ENCODE data around the gene AVPR1B.

Gene AVPR1B

DNA sequence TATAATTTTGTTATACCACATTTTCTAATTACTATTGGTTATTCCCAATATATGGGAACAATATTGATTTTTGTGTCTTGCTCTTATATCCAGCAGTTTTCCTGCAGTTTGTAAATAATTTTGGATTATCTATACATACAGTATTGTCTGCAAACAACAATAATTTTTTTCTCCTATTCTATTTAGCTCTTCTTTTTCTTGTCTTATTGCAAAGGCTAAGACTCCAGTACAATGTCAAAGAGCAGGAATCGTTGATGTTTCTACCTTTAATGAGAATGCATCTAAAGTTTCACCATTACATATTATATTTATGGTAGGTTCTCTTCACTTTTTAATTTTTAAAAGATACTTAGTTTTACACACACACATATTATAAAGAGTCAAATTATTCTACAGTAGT is 4.1 kb upstream of the AVPR1B start:
- H3K4me3 ChIP-seq (ENCODE audit: low read length): no peak overlapping the region
- TF ChIP-seq ZNF274 (IDR thresholded peaks at IDR 0.05; ENCODE audit: low read depth, low read length): no peak

DNA sequence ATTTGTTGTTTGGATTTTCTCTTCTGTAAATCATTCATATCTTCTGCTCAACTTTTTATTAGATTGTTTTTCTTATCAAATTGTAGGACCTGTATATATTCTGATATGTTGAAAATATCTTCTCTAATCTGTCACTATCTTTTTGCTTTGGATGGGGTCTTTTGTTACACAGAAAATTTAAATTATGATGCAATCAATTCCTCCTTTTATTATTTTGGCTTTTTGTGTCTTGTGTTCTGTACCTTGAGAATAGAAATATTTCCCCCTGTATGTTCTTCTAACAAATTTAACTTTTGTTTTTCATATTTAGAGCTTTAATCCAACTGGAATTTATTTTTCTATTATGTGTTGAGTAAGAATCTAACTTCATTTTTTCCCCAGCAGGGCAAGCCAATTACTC is 3.2 kb upstream of the AVPR1B start:
- TF ChIP-seq ZNF274 (IDR thresholded peaks at IDR 0.05; ENCODE audit: low read depth, low read length): no peak
- no peak overlapping the region for H3K4me3 ChIP-seq (ENCODE audit: low read length)

DNA sequence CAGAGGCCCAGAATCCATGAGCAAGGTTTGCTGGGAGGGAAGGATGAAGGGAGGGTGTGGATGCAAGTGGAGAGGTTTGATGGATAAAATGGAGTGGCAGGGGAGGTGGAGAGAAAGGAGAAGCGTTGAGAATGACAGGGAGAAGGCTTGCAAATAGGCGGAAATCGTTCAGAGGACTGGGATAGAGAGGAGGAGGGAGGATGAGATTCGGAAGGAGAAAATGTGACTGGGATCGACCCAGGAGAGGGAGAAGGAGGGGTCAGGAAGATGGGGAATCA is 376 bp downstream of the AVPR1B start:
- no peak for TF ChIP-seq ZNF274 (IDR thresholded peaks at IDR 0.05; ENCODE audit: low read depth, low read length)
- no peak overlapping the region for H3K4me3 ChIP-seq (ENCODE audit: low read length)

DNA sequence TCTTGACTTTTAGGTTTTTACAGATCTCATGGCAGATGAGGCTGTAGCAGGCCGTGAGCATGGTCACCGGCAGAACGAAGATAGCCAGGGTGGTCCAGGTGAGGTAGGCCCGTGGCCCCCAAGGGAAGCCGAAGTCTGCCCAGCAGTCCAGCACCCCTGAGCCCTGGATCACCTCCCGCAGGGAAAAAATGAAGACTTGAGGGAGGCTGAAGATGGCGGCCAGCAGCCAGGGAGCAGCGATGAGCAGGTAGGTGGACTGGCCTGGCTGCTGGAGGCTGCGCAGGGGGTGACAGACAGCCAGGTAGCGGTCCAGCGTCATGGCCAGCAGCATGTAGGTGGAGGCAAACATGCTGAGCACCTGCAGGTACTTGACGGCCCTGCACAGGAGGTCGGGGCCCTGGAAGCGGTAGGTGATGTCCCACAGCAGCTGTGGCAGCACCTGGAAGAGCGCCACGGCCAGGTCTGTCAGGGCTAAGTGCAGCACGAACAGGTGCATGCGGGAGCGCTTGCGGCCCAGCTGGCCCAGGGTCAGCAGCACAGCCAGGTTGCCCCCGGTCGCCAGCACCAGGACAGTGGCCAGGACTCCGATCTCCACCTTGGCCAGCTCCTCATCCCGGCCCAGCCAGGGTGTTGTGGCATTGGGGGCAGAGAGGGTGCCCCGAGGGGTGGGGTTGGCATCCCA is 856 bp downstream of the AVPR1B start:
- TF ChIP-seq ZNF274 (IDR thresholded peaks at IDR 0.05; ENCODE audit: low read depth, low read length): no peak
- no peak overlapping the region for H3K4me3 ChIP-seq (ENCODE audit: low read length)

DNA sequence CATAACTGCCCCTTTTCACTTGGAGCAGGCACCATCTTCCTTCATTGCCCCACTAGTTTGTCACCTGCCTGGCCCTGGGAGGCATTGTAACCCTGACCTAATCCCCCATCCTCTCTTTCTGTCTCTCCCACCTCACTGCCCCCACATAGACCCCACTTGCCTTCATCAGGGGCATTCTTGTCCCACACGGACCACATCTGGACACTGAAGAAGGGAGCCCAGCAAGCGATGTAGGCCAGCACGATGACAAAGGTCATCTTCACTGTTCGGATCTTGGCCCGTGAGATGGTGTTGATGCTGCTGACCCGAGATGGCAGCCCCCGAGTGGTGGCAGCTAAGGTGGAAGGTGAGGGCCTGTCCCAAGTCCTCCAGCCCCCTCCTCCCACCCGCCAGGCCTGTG is 1.4 kb downstream of the AVPR1B start:
- H3K4me3 ChIP-seq (ENCODE audit: low read length): no peak overlapping the region
- no peak for TF ChIP-seq ZNF274 (IDR thresholded peaks at IDR 0.05; ENCODE audit: low read depth, low read length)

DNA sequence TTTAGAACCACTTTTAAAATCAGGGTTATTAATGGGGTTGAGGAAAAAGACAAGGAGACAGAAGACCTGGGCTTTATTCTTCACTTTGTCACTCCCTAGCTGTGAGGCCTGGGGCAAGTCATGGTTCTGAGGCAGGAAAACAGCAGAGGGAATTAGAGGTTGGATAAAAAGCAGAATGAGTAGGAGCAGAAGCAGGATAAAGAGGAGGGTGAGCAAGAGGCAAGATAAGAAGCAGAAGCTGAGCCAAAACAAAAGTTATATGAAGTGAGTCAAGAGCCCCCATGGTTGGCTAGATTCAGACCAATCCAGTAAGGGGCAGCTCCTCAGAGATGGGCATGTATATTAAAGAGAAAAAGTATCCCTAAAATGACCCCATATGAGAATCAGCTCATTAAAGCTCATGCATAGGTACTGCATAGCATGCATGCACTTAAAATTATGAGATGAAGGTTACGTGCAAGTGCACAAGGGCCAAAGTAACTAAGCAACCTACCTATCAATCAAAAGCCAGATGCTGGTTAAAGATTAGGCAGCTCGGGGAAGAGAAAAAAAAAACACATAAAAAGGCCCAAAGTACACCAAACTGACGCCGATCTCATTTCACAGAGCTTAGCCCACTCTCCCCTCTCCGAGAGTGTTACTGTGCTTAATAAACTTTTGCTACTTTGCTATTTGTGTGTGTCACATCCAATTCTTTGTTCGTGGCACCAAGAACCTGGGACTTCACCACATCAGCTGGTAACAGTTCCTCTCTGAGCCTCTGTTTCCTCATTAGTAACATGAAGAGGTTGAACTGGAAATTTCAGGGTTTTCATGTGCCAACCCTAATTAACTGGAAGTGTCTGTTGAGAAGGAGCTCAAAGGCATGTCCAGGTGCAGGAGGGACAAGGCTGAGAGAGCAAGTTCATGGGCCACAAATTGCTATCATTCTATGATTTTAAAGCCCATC is 2.2 kb downstream of the AVPR1B start:
- TF ChIP-seq ZNF274 (IDR thresholded peaks at IDR 0.05; ENCODE audit: low read depth, low read length): no peak
- H3K4me3 ChIP-seq (ENCODE audit: low read length): no peak overlapping the region

DNA sequence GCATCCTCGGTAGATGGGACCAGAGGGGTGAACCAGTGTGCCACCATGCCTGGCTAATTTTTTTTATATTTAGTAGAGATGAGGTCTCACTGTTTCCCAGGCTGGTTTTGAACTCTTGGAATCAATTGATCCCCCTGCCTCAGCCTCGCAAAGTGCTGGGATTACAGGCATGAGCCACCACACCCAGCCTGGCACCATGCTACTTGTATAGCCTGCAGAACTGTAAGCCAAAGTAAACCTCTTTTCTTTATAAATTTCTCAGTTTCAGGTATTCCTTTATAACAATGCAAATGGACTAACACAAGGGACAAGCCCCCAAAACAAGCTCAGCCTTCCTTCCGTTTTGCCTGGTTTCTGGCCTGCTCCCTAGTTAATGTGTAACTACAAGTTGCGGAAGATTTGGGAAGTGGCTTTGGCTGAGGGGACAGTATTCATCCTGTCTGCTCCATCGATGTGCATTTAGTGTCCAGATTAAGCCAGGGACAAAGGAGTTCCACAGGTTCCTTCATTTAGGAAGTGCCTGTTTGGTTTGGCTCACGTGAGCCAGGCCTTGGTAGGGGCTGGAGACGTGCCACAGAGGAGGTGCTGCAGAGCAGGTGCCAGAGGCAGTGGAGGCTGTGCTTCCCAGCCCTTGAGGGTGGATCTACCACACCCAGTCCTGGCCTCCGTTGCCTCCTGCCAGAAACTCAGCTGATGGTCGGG is 4.4 kb downstream of the AVPR1B start:
- no peak for TF ChIP-seq ZNF274 (IDR thresholded peaks at IDR 0.05; ENCODE audit: low read depth, low read length)
- no peak overlapping the region for H3K4me3 ChIP-seq (ENCODE audit: low read length)

DNA sequence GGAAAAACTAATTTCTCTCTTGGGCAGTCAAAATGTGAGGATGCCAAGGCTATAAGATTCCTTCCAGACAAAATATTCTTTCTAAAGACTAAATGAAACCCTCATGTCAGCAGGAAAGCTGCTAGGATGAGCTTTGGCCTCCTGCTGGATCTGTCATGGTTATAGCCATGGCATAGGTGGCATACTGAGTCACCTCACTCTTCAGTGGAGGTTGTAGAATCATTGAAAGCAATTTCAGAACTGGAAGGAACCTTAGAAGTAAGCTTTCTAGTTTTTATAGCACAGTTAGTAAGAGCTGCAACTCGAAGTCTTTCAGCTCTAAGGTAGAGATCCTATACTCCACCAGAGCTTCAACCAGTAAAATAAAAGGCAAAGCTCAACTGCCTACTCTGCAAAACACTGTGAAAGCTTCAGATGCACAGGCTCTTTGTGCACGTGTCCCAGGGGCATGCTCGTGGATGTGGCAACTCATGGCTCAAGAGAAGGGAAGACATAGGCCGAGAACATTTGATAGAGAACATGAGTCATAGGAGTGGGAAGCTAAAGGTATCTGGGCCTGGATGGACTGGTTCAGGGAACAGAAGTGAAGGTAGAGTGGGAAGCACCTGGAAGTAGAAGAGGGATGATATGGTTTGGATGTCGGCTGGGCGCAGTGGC is 5.8 kb downstream of the AVPR1B start:
- no peak overlapping the region for H3K4me3 ChIP-seq (ENCODE audit: low read length)
- no peak for TF ChIP-seq ZNF274 (IDR thresholded peaks at IDR 0.05; ENCODE audit: low read depth, low read length)

DNA sequence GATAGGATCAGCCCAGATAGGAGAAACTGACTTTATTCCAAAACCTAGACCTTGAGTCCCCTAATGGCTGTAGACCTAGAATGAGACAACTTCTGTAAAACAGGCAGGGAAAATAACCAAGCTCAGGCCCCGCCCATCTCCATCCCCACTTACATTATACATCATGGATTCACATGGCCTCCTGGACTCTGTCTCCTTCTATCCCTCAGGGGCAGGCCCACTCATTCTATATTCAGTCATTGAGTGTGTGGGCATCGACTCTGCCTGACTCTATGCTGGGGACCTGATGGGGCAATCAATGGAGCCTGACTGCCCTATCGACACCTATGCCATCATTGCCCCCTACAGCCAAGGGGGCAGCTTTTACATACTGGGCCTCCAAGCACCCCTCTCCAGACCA is 6.4 kb downstream of the AVPR1B start:
- TF ChIP-seq ZNF274 (IDR thresholded peaks at IDR 0.05; ENCODE audit: low read depth, low read length): no peak
- no peak overlapping the region for H3K4me3 ChIP-seq (ENCODE audit: low read length)

DNA sequence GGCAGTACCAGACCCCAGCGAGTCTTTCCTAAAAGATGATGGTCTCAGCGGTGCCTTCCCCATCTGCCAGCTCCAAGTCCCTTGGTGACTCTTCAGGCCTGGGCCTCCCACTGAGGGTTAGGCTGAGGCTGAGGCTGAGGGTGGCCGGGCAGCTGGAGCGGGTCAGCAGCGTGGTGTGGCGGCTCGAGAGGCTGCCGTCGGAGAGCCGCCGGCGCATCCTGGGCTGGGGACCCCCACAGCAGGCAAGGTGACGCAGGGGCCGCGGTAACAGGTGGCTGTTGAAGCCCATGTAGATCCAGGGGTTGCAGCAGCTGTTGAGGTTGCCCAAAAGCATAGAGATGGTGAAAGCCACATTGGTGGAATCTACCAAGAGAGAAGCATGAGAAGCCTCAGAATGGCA is 7.0 kb downstream of the AVPR1B start:
- no peak overlapping the region for H3K4me3 ChIP-seq (ENCODE audit: low read length)
- TF ChIP-seq ZNF274 (IDR thresholded peaks at IDR 0.05; ENCODE audit: low read depth, low read length): no peak

DNA sequence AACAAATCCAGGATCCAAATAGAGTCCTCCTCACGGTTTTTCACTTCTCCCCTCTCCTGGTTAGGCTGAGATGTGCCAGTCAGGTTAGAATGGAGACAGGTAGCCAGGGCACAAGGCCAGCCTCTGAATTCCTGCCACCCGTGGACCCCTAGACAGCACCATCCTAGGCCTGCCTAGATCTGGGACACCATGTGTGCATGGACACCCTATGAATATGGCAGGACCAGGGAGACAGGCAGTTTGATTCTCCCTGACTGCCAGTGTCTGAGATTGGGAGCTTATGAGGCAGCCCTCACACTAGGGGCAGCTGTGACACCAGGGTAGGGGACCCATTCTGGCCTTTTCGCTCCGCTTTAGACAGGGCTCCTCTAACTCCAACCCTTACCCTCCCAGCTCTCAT is 7.5 kb downstream of the AVPR1B start:
- no peak overlapping the region for H3K4me3 ChIP-seq (ENCODE audit: low read length)
- no peak for TF ChIP-seq ZNF274 (IDR thresholded peaks at IDR 0.05; ENCODE audit: low read depth, low read length)

DNA sequence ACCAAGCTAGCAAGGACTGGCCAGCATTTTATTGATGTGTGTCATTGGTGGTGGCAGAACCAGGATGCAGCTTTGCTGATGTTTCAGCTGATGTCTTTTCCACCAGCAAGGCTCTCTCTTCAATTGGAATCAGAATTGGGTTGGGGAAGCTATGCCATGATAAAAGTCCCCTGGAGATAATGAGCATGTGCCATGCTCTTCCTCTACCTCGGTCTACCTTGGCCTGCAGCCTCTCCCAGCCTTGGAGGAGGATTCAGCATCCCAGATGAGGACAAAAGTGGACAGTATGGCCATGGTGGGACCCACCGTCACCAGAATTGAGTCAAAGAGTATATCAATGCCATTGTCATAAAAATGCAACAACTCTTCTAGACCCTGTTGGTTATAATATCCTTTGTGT is 8.6 kb downstream of the AVPR1B start:
- H3K4me3 ChIP-seq (ENCODE audit: low read length): no peak overlapping the region
- TF ChIP-seq ZNF274 (IDR thresholded peaks at IDR 0.05; ENCODE audit: low read depth, low read length): no peak

DNA sequence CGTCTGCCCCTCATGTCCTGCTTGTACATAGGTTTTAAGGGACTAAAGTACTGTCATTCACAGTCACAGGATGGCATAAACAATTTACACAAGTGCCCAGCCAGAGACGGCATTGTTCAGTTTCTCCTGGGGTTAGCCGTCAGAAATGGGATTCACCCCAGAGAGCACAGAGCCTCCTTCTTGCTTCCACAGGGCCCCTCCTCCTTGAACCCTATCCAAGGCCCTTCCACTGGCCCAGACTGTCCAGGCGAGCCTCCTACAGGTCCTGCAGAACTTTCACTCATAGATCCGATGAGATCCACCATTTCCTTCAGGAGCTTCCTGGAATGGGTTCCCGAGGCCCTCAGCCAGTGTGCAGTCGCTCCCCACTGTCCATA is 10.0 kb downstream of the AVPR1B start:
- H3K4me3 ChIP-seq (ENCODE audit: low read length): no peak overlapping the region
- no peak for TF ChIP-seq ZNF274 (IDR thresholded peaks at IDR 0.05; ENCODE audit: low read depth, low read length)

Data from GM08714 (cell line).